Stimulated activated effector memory CD8-positive, alpha-beta T cell treated with anti-CD3 and anti-CD28 coated beads, Interleukin-12 subunit alpha, Interleukin-12 subunit beta, amount 100 ng/mL, for 72 hours (primary cell): ENCODE results near the gene VWA1.
"Not testable (repeated sequence)": the region's sequence is repeated elsewhere in the genome, so short reads cannot be mapped to it uniquely, and the experiment has no call there.

Source experiments
- ATAC-seq: fragments of 150-1000 bp; cut with Tn5 transposase; 2 replicates; pipeline ENCODE4 v1.10.0; 2021
- DNase-seq, 2 donors: peaks; one replicate each; pipeline ENCODE4 v3.0.0; 2021 to 2022; ENCODE audit warnings: low spot score in 2 of 2
- H3K27ac Mint-ChIP-seq: one replicate; pipeline ENCODE4 v1.8.0; 2022; ENCODE audit warnings: mild to moderate bottlenecking, mixed read lengths
- H3K36me3 Mint-ChIP-seq: one replicate; pipeline ENCODE4 v1.8.0; 2022; ENCODE audit warnings: mild to moderate bottlenecking, mixed read lengths
- H3K4me1 Mint-ChIP-seq: one replicate; pipeline ENCODE4 v1.8.0; 2022; ENCODE audit warnings: mixed read lengths
- H3K4me3 Mint-ChIP-seq: one replicate; pipeline ENCODE4 v1.8.0; 2022; ENCODE audit warnings: mild to moderate bottlenecking, mixed read lengths
- H3K9me3 Mint-ChIP-seq: one replicate; pipeline ENCODE4 v1.8.0; 2022; ENCODE audit warnings: mixed read lengths

VWA1 gene

DNA sequence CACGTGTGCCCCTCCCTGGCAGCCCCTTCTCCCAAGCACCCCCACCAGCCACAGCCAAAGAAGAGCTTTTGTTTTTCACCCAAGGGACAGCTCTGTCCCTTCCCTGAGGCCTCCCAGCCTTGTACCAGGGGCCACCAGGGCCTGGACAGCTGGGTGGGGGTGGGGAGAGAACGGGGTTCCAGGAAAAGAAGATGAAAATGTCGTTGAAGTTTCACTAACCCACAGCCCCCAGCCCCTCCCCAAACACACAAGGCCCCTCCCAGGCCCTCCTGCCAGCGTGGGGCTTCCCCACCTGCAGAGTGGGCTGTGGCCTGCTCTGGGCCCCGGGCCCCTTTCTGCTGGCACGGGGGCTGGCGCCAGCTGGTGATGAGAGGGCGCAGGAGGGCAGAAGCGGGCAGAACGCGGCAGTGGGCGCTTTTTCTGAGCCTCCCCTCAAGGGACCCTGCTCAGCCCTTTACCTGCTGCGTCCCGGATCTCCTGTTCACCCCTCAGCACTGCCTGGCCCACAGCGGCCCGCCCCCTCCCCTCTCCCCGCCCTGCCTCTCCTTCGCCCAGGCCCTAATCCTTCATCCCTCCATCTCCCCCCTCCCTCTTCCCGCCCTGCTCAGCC is 8.9 kb upstream of the VWA1 start:
- Mint-ChIP-seq H3K4me3 (no peak overlapping the region), H3K27ac (no peak overlapping the region), H3K4me1 (peaks cover 11% of the 10 kb centered on the region), H3K9me3 (no peaks in the 10 kb centered on the region), H3K36me3 (no peaks in the 10 kb centered on the region)
- DNase-seq (no peak), ATAC-seq (peak; percentile 5)

DNA sequence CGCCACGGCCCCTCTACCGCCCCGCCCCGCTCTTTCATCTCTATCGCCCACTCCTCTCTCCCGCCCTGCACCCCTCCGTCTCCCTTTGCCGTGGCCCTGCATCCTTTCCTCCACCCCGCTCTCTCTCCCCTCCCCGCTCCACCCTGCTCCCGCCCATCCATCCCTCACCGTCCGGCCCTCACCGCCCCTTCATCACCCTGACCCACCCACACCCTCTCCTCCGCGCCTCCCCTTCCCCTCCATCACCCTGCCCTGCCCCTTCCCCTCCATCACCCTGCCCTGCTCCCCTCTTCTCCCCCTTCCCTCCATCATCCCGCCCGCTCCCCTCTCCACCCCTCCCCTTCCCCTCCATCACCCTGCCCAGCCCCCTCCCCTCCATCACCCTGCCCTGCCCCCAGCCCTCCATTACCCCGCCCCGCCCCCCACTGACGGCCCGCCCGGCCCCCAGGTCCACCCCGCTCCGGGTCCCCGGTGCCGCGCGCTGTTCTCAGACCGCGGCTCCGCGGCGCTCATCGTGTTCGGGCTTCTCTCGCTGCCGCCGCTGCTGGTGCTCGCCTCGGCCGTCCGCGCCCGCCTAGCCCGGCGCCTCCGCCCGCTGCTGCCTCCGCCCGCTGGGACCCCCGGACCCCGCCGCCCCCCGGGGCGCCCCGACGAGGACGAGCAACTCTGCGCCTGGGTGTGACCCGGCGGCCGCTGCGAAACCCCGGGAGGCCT is 8.2 kb upstream of the VWA1 start:
- Mint-ChIP-seq H3K9me3 (no peaks in the 10 kb centered on the region), H3K4me1 (peaks cover 11% of the 10 kb centered on the region), H3K27ac (no peak overlapping the region), H3K4me3 (no peak overlapping the region), H3K36me3 (no peaks in the 10 kb centered on the region)
- ATAC-seq (no peak), DNase-seq (no peak)

DNA sequence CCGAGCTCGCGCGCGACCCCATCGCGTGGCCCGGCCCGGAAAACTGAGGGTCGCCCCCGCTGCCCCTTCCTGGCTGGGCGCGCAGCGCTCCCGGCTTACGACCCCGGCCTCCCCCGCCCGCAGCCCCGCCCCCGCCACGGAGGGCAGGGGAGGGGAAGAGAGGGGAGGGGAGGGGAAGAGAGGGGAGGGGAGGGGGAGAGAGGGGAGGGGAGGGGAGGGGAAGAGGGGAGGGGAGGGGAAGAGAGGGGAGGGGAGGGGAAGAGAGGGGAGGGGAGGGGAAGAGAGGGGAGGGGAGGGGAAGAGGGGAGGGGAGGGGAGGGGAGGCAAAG is 7.7 kb upstream of the VWA1 start:
- H3K36me3 Mint-ChIP-seq, result no peaks in the 10 kb centered on the region
- ATAC-seq, result no peak

DNA sequence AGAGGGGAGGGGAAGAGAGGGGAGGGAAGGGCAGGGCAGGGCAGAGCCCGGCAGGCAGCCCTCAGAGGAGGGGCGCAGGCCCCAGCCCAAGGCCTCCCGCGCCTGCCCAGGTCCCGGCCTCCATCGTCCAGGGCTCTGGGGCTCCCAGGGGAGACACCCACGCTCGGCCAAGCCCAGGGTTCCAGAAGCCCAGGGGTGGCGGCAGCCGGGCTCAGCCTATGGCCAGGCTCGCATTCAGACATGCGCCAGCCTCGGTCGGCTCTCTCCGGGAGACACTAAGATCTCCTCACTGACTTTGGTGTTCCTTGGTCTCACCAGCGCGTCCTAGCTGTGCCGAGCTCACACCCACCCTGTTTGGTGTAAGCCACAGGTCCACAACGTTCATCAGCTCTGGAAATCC is 7.3 kb upstream of the VWA1 start:
- Mint-ChIP-seq H3K4me3 (no peak overlapping the region), H3K27ac (no peak overlapping the region), H3K36me3 (no peaks in the 10 kb centered on the region), H3K4me1 (peaks cover 2% of the 10 kb centered on the region), H3K9me3 (no peaks in the 10 kb centered on the region)
- ATAC-seq (no peak), DNase-seq (no peak)

More for the DNA sequence above, 7.7 kb upstream of the VWA1 start:
- DNase-seq, result no peak
- H3K4me1 Mint-ChIP-seq, result peaks cover 6% of the 10 kb centered on the region
- no peak overlapping the region for H3K4me3 Mint-ChIP-seq
- H3K27ac Mint-ChIP-seq, result no peak overlapping the region
- H3K9me3 Mint-ChIP-seq, result no peaks in the 10 kb centered on the region

DNA sequence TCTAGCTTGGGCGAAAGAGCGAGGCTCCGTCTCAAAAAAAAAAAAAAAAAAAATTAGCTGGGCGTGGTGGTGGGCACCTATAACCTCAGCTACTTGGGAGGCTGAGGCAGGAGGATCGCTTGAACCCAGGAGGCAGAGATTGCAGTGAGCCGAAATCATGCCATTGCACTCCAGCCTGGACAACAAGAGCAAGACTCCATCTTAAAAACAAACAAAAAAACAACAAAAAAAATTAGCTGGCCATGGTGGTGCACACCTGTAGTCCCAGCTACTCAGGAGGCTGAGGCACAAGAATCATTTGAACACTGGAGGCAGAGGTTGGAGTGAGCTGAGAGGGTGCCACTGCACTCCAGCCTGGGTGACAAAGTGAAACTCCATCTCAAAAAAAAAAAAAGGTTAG is 6.5 kb upstream of the VWA1 start:
- not testable (repeated sequence) for H3K27ac Mint-ChIP-seq, H3K9me3 Mint-ChIP-seq, H3K36me3 Mint-ChIP-seq, ATAC-seq, H3K4me1 Mint-ChIP-seq, DNase-seq, H3K4me3 Mint-ChIP-seq

DNA sequence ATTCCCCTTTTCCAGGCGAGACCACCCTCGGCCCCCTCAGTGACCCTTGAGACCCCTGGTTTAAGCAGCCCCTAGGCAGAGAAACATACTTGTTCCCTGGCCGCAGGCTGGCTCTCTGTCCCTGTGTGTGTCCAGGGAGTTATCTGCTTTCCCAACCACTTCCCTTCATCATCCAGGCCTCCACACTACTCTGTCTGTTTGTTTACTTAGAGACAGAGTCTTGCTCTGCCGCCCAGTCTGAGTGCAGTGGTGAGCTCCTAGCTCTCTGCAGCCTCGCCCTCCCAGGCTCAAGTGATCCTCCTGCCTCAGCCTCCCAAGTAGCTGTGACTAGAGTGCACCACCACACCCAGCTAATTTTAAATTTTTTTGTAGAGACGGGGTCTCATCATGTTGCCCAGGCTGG is 5.8 kb upstream of the VWA1 start:
- DNase-seq (no peak), ATAC-seq (no peak)
- Mint-ChIP-seq H3K4me3 (no peak overlapping the region), H3K9me3 (no peaks in the 10 kb centered on the region), H3K27ac (no peak overlapping the region), H3K36me3 (no peaks in the 10 kb centered on the region), H3K4me1 (no peaks in the 10 kb centered on the region)

DNA sequence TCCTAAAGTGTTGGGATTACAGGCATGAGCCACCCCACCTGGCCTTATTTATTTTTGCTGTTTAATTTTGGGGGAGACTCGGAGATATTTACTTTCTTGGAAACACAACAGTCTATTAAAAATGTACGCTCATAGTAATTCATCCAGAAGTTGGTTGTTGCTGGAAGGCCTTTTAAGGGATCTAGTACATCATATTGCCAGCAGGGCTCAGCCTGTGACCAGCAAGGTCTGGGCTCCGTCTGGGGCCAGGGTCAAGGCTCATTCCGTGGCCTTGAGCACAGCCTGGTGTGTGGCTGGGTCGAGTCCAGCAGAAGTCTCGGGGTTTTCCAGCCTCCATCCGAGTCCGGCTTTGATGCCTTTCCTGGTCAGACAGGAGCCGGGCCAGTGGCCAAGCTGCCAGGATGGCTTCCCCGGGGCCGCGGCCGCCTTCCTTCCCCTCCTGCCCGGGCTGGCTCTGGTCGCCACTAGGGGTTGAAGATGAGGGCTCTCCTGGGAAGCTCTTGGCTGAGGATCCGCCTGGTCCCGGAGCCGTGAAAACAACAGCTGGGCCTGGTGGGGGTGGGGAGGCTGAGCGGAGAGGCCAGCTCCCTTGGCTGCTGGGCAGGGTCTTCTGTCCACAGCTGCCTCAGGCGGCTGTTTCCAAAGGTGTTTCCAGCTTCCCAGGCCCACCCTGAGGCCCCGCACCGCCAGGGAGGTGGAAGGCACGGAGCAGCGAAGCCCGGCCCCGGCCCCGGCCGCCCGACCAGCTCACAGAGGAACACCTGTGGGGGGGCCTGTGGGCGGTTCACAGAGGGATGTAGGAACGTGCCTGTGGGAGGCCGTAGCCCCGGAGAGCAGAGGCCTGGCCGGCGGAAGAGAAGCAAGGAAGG is 5.1 kb upstream of the VWA1 start:
- Mint-ChIP-seq H3K4me3 (no peak overlapping the region), H3K36me3 (no peaks in the 10 kb centered on the region), H3K4me1 (peaks cover 6% of the 10 kb centered on the region), H3K9me3 (no peaks in the 10 kb centered on the region), H3K27ac (no peak overlapping the region)
- ATAC-seq (no peak), DNase-seq (no peak)

DNA sequence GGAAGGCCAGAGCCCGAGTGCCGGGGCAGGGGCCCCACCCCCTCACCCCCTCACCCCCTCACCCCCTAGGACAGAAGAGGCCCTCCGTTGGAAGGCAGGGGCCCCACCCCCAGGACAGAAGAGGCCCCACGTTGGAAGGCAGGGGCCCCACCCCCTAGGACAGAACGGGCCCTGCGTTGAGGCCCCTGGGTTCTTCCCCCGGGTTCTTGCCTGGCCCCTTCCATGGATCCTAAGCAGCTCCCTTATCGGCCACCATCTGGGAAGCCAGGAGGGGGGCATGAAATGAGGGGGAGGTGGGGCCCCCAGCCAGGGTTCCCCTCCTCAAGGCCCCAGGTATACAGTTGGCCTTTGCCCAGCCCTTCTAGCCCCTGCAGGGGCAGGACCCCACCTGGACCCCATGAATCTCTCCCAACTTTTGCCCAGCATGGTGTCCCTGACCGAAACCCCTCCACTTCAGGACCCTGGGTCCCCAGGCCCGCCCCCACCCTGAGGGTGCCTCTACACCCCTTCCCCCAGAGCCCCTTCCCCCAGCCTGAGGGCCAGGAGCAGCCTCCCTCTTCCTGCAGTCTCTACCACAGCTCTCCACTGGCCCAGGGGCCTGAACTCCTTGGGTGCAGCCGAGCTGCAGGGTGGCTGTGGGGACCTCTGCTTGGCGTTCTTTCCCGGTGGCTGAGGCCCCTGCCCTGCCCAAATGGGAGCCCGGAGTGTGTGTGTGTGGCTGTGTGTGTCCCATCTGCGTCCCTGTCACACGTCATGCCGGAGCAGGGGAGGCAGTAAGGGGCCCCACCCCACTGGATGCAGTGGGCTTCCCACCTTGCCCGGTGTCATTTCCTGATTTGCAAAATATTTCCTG is 4.3 kb upstream of the VWA1 start:
- no peaks in the 10 kb centered on the region for H3K9me3 Mint-ChIP-seq
- no peak overlapping the region for H3K4me3 Mint-ChIP-seq
- ATAC-seq (no peak), DNase-seq (no peak)
- peaks cover 6% of the 10 kb centered on the region for H3K4me1 Mint-ChIP-seq
- H3K36me3 Mint-ChIP-seq, result no peaks in the 10 kb centered on the region
- H3K27ac Mint-ChIP-seq, result no peak overlapping the region

DNA sequence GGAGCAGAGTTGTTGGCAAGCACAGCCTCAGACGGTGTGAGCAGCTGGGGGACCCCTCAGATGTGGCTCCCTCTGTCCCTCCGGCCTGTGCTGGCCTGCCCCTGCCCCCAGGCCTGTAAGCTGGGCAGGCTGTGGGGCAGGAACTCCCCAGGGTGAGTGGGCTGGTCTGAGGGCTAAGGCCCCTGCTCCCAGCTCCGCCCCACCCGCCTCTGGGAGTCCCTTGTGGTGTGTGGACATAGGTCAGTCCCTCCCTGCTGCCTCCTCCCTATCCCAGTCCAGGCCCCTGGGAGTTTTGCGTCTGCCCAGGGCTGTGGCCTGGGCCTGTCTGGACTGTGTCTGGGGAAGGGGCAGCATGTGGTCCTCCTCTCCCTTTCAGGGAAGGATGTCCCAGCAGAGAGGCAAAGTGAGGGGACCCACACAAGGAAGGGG is 3.6 kb upstream of the VWA1 start:
- ATAC-seq (no peak), DNase-seq (no peak)
- Mint-ChIP-seq H3K27ac (no peak overlapping the region), H3K4me1 (peaks cover 6% of the 10 kb centered on the region), H3K36me3 (no peaks in the 10 kb centered on the region), H3K9me3 (no peaks in the 10 kb centered on the region), H3K4me3 (no peak overlapping the region)

DNA sequence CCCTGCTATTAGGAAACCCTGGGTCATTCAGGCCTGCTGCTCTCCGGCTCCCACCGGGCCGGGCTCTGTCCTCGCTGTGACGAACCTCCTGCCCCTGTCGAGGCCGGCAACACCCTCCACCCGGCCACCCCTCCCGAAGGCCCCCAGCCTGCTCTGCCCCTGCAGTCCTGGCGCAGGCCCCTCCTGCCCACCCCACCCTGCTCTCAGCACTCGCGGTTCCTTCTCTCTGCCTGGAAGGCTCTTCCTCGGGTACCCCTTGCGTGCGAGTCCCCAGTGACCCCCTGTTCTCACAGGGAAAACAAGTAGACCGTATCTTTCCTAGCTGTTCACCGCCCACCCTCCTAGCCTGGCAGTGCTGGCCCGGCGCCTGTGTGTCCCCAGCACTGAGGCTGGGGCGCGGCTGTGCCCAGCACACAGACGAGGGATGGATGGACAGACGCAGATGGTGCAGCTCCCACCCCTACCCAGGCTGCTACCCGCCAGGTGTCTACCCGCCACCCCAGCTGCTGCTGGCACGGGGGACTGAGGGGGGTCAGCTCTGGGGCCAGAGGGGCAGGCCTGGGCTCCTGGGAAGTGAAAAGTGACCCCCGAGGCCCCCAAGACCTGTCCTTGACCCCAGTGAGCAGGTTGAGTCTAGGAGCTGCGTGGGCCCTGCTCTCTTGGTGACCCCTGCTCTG is 3.1 kb upstream of the VWA1 start:
- DNase-seq (no peak), ATAC-seq (no peak)
- Mint-ChIP-seq H3K36me3 (no peaks in the 10 kb centered on the region), H3K4me3 (no peak overlapping the region), H3K4me1 (peaks cover 6% of the 10 kb centered on the region), H3K9me3 (no peaks in the 10 kb centered on the region), H3K27ac (no peak overlapping the region)

DNA sequence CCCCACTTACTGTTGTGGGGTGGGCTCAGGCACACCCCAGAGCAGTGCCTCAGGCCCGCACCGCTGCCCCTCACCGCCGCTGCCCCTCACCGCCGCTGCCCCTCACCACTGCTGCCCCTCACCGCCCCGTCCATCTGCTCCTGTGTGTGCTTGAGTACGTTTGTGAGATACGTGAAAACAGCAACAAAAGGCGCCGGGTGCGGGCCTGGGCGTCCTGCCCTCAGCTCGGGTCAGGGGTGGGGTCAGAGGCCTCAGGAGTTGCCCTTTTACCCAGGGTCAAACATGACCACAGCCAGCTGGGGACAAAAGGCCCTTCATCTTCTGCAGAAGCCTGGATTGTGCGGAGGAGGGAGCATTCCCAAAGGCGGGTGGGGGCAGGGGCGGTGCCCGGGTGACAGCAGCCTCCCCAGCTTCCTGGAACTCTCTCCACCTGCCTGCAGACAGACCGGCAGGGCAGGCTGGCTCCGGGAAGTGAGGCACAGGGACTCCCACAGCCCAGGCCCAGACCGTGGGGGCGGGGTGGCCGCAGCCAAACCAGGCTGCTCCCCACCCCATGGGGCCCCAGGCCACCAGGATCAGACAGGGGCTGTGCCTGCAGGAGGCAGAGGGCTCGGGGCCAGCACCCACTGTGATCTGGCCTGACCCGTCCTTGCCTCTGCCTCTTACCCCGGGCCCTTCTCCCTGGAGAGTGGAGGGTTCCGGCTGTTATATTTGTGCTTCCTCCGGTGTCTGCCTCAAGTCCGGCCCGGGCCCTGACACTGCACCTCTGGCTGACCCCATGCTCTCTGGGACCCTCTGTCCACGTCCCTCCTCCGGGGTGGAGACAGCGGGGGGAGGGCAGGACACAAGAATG is 2.3 kb upstream of the VWA1 start:
- DNase-seq (no peak), ATAC-seq (no peak)
- no peaks in the 10 kb centered on the region for H3K36me3 Mint-ChIP-seq
- peak overlapping the region; percentile 55 for H3K4me3 Mint-ChIP-seq
- no peak overlapping the region for H3K27ac Mint-ChIP-seq
- H3K9me3 Mint-ChIP-seq, result no peaks in the 10 kb centered on the region
- peaks cover 6% of the 10 kb centered on the region for H3K4me1 Mint-ChIP-seq

DNA sequence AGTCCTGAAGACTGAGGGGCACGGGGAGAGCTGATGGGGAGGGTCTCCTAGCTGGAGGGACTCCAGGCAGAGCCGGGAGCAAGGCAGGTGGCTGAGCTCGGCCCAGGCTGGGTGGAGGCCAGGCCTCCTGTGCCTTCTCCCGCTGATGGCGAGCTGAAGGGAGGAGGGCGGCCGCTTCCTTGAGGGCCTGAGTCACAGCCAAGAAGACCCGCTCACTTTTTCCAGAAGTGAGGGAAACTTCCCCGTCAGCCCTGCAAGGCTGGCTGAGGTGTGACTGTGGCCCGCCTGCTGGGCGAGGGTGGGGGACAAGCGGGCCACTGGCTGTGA is 1.7 kb upstream of the VWA1 start:
- H3K9me3 Mint-ChIP-seq, result no peaks in the 10 kb centered on the region
- no peaks in the 10 kb centered on the region for H3K36me3 Mint-ChIP-seq
- peak overlapping the region; percentile 55 for H3K4me3 Mint-ChIP-seq
- no peak overlapping the region for H3K27ac Mint-ChIP-seq
- peaks cover 6% of the 10 kb centered on the region for H3K4me1 Mint-ChIP-seq
- ATAC-seq, result peak; percentile 61
- DNase-seq, result no peak

DNA sequence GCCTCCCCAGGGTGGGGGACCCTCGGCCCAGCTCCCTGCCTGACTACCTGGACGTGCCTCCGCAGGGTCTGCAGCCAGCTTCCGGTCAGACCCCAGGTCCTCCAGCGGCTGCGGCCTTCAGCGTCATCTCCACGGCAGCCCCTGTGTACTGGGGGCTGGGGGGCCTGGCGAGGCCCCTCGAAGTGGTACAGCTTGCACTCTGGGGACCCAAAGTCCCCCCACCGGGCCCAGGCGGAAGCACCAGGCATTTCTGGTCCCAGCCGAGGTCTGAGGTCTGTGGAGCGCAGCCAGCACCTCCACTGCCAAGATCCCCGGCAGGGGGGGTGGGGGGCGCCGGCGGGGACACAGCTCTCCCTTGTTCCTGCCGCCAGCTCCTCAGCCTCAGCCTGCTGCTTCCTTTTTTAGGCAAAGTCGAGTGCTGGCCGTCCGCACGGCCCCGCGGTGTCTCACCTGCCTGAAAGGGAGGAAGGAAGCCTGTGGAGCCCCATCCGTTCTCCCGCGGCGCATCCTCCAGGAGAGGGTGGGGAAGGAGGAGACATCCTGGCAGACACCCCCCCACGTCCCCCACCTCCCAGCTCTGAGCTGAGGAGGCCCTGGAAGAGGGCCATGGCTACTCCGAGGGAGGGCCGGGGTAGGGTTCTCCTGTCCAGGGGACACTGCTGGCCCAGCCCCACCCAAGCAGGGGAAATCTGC is 1.2 kb upstream of the VWA1 start:
- DNase-seq (no peak), ATAC-seq (no peak)
- Mint-ChIP-seq H3K27ac (no peak overlapping the region), H3K9me3 (no peaks in the 10 kb centered on the region), H3K4me1 (peaks cover 6% of the 10 kb centered on the region), H3K36me3 (no peaks in the 10 kb centered on the region), H3K4me3 (peak overlapping the region; percentile 55)

DNA sequence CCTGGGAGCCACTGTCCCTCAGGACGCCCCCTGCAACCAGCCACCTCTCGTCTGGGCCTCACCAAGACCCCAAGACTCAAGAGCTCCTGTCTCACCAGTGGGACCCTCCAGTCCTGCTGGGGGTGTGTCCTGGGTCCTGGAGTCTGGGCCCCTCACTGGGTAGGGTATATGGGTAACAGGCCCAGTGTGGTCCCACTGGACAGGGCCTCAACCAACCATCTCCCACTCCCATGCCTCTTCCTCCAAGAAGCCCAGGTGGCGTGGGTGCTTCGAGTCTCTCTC is 725 bp upstream of the VWA1 start:
- Mint-ChIP-seq H3K36me3 (no peaks in the 10 kb centered on the region), H3K4me3 (peak overlapping the region; percentile 55), H3K4me1 (peaks cover 6% of the 10 kb centered on the region), H3K9me3 (no peaks in the 10 kb centered on the region), H3K27ac (no peak overlapping the region)
- no peak for ATAC-seq
- DNase-seq, result no peak
